ENCODE measurements around the gene TGM3. TPM values are rescaled to one million over a fixed set of nuclear protein-coding genes. Genes with fewer than 3 reads are reported as not detected.

Gene TGM3
- total and polyA plus RNA-seq, 12 donors, result 0.13 to 1.7 (median 0.37) TPM; not detected in 6

DNA sequence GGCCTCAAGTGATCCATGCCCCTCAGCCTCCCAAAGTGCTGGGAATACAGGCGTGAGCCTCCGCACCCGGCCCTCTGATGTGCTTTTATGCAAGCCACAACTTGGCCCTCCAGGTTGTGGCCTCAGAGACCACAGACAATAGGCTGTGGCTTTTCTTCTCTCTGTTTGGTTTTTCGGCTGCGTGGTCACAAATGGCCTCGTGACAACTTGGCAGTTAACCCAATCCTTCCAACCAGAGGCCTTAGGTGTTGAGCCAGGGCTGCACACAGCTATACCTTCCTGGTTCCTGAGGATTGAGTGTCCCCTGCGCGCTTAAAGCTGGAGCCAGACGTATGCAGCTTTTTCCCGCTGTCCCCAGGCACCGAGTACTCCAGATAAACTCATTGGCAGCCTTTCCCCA lies 6.3 kb upstream of the TGM3 start:
- Histone ChIP-seq H3K36me3 (replicated peaks in 1 of 2) (no peaks in the 10 kb centered on the region), H3K4me3 (no peak overlapping the region), H3K4me1 (replicated peaks in 1 of 2) (peaks cover 0 to 13% of the 10 kb centered on the region in 2 donors), H3K27me3 (no peaks in the 10 kb centered on the region), H3K9me3 (replicated peaks in 1 of 3) (no peaks in the 10 kb centered on the region), H3K27ac (peak overlapping the region in 4 of 5 donors; percentile 9 to 57 (median 31))
- DNase-seq, result peak; percentile 20 to 57 (median 35)
- intact Hi-C loops (cut with DNase I), result no loop called here
- TF ChIP-seq POLR2A (IDR thresholded peaks at IDR 0.05), result no peak
- TF ChIP-seq, protein P1, sequence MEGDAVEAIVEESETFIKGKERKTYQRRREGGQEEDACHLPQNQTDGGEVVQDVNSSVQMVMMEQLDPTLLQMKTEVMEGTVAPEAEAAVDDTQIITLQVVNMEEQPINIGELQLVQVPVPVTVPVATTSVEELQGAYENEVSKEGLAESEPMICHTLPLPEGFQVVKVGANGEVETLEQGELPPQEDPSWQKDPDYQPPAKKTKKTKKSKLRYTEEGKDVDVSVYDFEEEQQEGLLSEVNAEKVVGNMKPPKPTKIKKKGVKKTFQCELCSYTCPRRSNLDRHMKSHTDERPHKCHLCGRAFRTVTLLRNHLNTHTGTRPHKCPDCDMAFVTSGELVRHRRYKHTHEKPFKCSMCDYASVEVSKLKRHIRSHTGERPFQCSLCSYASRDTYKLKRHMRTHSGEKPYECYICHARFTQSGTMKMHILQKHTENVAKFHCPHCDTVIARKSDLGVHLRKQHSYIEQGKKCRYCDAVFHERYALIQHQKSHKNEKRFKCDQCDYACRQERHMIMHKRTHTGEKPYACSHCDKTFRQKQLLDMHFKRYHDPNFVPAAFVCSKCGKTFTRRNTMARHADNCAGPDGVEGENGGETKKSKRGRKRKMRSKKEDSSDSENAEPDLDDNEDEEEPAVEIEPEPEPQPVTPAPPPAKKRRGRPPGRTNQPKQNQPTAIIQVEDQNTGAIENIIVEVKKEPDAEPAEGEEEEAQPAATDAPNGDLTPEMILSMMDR (IDR thresholded peaks at IDR 0.05), result no peak
- 11 to 14% (median 13%) methylated on average over 6 to 11 of the region's 11 CpGs for WGBS, 4 donors

DNA sequence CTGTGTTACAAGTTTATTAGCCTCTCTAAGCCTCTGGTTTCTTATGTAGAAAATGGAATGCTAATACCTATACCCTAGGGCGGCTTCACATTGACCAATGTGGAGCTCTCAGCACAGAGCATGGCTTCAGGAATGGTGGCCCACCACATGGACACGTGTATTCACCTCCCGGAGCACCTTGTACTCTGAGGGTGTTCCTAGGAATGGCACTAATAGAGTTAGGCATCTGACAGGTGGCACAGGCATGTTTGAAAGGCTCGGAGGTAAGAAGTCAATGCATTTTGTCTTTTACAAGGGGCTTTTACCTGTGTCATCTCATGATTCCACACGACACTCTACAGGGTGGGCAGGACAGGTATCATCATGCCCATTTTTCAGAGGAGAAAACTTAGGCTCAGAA lies 5.3 kb upstream of the TGM3 start:
- DNase-seq, result peak in 2 of 7 donors; percentile 5 to 35
- intact Hi-C loops (cut with DNase I), result no loop called here
- no peak overlapping the region for H3K4me3 ChIP-seq
- H3K27ac ChIP-seq, result peak overlapping the region in 2 of 5 donors; percentile 46 to 57
- H3K36me3 ChIP-seq (replicated peaks in 1 of 2), result no peaks in the 10 kb centered on the region
- no peaks in the 10 kb centered on the region for H3K27me3 ChIP-seq
- no peaks in the 10 kb centered on the region for H3K9me3 ChIP-seq (replicated peaks in 1 of 3)
- H3K4me1 ChIP-seq (replicated peaks in 1 of 2), result peaks cover 0 to 13% of the 10 kb centered on the region in 2 donors
- no peak for TF ChIP-seq POLR2A (IDR thresholded peaks at IDR 0.05)
- TF ChIP-seq, protein P1 (IDR thresholded peaks at IDR 0.05), result no peak
- WGBS, 4 donors, result 93 to 96% (median 94%) methylated on average over 4 to 5 of the region's 5 CpGs

DNA sequence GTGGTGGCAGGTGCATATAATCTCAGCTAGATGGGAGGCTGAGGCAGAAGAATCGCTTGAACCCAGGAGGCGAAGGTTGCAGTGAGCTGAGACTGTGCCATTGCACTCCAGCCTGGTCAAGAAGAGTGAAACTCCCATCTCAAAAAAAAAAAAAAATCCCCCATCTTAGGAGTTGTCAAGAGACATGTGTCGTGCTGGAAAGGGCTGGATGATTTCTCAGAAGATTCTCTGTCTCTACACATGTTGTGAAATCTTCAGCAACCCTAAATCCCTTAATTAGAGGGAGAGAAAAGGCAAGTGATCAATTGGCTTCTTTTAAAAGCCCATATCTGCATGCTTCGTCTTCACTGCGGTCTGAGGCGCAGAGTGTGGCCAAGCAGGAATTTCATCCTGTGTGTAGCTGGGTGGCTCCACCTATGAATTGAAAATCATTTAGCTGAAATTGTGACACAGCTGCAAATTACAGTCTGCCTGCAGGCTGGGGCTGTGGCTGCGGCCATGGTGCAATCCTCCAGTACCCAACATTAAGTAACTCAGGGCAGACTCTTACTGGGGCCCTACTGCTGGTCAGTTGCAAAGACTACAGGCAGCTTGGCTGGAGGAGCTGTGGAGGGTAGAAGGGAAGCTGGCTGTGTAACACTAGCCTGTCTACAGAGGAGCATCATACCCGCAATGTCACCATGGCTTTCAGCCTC lies 3.2 kb upstream of the TGM3 start:
- no peak overlapping the region for H3K27ac ChIP-seq
- no peaks in the 10 kb centered on the region for H3K9me3 ChIP-seq (replicated peaks in 1 of 3)
- peak in 3 of 7 donors; percentile 4 to 50 (median 26) for DNase-seq
- no peaks in the 10 kb centered on the region for H3K27me3 ChIP-seq
- intact Hi-C loops (cut with DNase I), result no loop called here
- WGBS, 4 donors, result 87 to 97% (median 93%) methylated on average over 8 of the region's 8 CpGs
- H3K36me3 ChIP-seq (replicated peaks in 1 of 2), result no peaks in the 10 kb centered on the region
- H3K4me3 ChIP-seq, result no peak overlapping the region
- H3K4me1 ChIP-seq (replicated peaks in 1 of 2), result peaks cover 0 to 13% of the 10 kb centered on the region in 2 donors
- TF ChIP-seq POLR2A (IDR thresholded peaks at IDR 0.05), result no peak
- TF ChIP-seq, protein P1 (IDR thresholded peaks at IDR 0.05), result no peak

DNA sequence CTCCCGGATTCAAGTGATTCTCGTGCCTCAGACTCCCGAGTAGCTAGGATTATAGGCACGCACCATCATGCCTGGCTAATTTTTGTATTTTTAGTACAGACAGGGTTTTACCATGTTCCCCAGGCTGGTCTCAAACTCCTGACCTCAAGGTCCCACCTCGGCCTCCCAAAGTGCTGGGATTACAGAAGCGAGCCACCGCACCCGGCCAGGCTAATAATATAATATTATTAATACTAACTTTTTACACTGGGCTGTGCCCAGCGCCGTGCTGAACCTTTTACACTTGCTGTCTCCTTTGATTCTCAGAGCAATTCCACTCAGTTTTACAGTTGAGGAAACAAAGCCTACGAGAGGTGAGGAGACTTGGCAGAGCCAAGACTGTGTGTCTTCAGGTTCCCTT lies 2.3 kb upstream of the TGM3 start:
- WGBS, 4 donors, result 86 to 91% (median 90%) methylated on average over 11 of the region's 11 CpGs
- H3K36me3 ChIP-seq (replicated peaks in 1 of 2), result no peaks in the 10 kb centered on the region
- TF ChIP-seq POLR2A (IDR thresholded peaks at IDR 0.05), result no peak
- TF ChIP-seq, protein P1 (IDR thresholded peaks at IDR 0.05), result no peak
- no peak overlapping the region for H3K4me3 ChIP-seq
- H3K4me1 ChIP-seq (replicated peaks in 1 of 2), result peaks cover 0 to 10% of the 10 kb centered on the region in 2 donors
- H3K9me3 ChIP-seq (replicated peaks in 1 of 3), result no peaks in the 10 kb centered on the region
- peak in 1 of 7 donors; percentile 11 for DNase-seq
- H3K27ac ChIP-seq, result no peak overlapping the region
- intact Hi-C loops (cut with DNase I), result no loop called here
- H3K27me3 ChIP-seq, result no peaks in the 10 kb centered on the region
